ENCODE results near the gene TIMM50.

The TIMM50 gene

GRCh38 chr19:39524495-39524894 lies 43.9 kb downstream of the TIMM50 start:
- in situ Hi-C loops (cut with HindIII; ENCODE audit: low sequenced_read_pairs), result no loop called here

GRCh38 chr19:39525205-39525604 lies 44.6 kb downstream of the TIMM50 start:
- in situ Hi-C loops (cut with HindIII; ENCODE audit: low sequenced_read_pairs), result no loop called here

GRCh38 chr19:39531834-39532232 lies 51.2 kb downstream of the TIMM50 start:
- in situ Hi-C loops (cut with HindIII; ENCODE audit: low sequenced_read_pairs), result no loop called here

GRCh38 chr19:39532233-39533002 lies 51.8 kb downstream of the TIMM50 start, which contains the start of gene EID2B:
EID2B (minus strand) TSS chr19:39532852; CDS start chr19:39532802, 50 bp downstream.
- in situ Hi-C loops (cut with HindIII; ENCODE audit: low sequenced_read_pairs), result no loop called here

GRCh38 chr19:39533003-39533512 lies 52.4 kb downstream of the TIMM50 start:
- in situ Hi-C loops (cut with HindIII; ENCODE audit: low sequenced_read_pairs), result no loop called here

- in situ Hi-C loops (cut with HindIII; ENCODE audit: low sequenced_read_pairs), result no loop called here
Measured at GRCh38 chr19:39533791-39534190, 53.2 kb downstream of the TIMM50 start.

GRCh38 chr19:39539165-39539517 lies 58.5 kb downstream of the TIMM50 start:
- in situ Hi-C loops (cut with HindIII; ENCODE audit: low sequenced_read_pairs), result loop anchor here (5.0 kb wide), 1 partner anchor 37 kb away; no protein-coding TSS in a partner anchor

- in situ Hi-C loops (cut with HindIII; ENCODE audit: low sequenced_read_pairs), result loop anchor here (5.0 kb wide), 2 partner anchors 37 to 303 kb away; no protein-coding TSS in a partner anchor
Measured at GRCh38 chr19:39539518-39540332, 59.1 kb downstream of the TIMM50 start, which contains the start of gene EID2. EID2 (minus strand) TSS chr19:39540161; CDS start chr19:39540079, 82 bp downstream.

- in situ Hi-C loops (cut with HindIII; ENCODE audit: low sequenced_read_pairs), result loop anchor here (5.0 kb wide), 1 partner anchor 302 kb away; no protein-coding TSS in a partner anchor
Measured at GRCh38 chr19:39540333-39540673, 59.7 kb downstream of the TIMM50 start.
